Progenitor cell of endocrine pancreas (in vitro differentiated cells): ENCODE results near the gene PFN4. TPM values are rescaled to one million over a fixed set of nuclear protein-coding genes. Genes with fewer than 3 reads are reported as not detected.

Experiments used
- DNase-seq: peaks from one replicate; pipeline ENCODE4 v3.0.0; 2021; ENCODE audit warnings: low spot score; ENCODE audit not compliant: unreplicated experiment
- H3K27ac Mint-ChIP-seq: 2 replicates; pipeline ENCODE4 v1.8.0; 2021; ENCODE audit warnings: mild to moderate bottlenecking, moderate library complexity, mixed read lengths
- H3K27me3 Mint-ChIP-seq: 2 replicates; pipeline ENCODE4 v1.8.0; 2021; ENCODE audit warnings: mixed read lengths
- H3K36me3 Mint-ChIP-seq: 2 replicates; pipeline ENCODE4 v1.8.0; 2022; ENCODE audit warnings: mixed read lengths; ENCODE audit not compliant: insufficient read depth
- H3K4me1 Mint-ChIP-seq: 2 replicates; pipeline ENCODE4 v1.8.0; 2021; ENCODE audit warnings: low read depth, mixed read lengths
- H3K4me3 Mint-ChIP-seq: 2 replicates; pipeline ENCODE4 v1.8.0; 2021; ENCODE audit warnings: low read depth, mild to moderate bottlenecking, moderate library complexity, mixed read lengths
- H3K9me3 Mint-ChIP-seq: 2 replicates; pipeline ENCODE4 v1.8.0; 2021; ENCODE audit warnings: low read depth, mixed read lengths
- long read RNA-seq: library from polyadenylated mRNA; unstranded; transcript quantifications from one replicate; pipeline ENCODE4 v2.0.0, GENCODE V29; 2020
- total RNA-seq: library from RNA; stranded (reverse); gene quantifications from 2 replicates; pipeline ENCODE4 v1.2.1, GENCODE V29; 2021
- TF ChIP-seq, protein P1 (sequence below): fragments of 200-600 bp; sonication (generic); IDR thresholded peaks from one replicate; pipeline ENCODE4 v1.5.0; 2021; ENCODE audit warnings: antibody characterized with exemption, mild to moderate bottlenecking; ENCODE audit not compliant: unreplicated experiment

Gene PFN4
- total RNA-seq, result 0.55 and 1.1 TPM in 2 replicates
- long read RNA-seq, result 0 reads

DNA sequence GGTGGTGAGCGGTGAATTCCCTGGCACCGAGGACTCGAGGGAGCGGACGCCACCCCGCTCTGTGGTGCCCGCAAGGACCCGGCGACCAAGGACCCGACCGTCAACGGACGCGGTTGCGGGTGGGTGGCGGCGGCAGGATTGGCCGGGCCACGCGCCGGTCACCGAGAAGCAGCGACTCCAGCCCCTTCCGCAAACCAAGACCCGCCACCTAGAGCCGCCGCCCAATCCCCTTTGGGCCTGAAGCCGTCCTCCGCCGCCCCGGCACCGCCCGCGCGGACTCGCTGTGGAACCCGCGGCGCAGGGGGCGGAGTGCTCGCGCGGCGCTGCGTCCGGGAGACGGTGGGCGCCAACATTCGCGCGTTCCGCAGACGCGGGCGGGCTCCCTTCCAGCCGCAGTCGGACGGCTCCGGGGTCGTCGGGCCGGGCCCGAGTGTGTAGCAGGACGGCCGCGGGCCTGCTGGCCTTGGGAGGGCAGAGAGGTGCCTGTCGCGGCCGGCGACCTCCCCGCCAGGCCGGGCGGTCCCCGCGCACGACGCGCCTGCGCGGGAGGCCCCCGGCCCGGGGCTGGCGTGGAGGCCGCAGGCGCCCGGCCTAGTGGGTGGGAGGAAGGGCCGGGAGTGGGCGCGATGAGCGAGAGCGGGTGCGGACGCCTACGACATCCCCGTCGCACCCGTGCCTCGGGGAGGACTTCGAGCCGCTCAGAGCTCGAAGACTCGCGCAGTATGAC lies at the start of gene PFN4, which contains the start of gene FAM228B:
TSS of gene PFN4 (minus strand) at position 140 of the 727 bp plus-strand sequence. CDS start 799 bp downstream, outside the sequence.
TSS of gene FAM228B (plus strand) at position 275 of the 727 bp plus-strand sequence. CDS start 893 bp downstream, outside the sequence.
- Mint-ChIP-seq H3K9me3 (no peaks in the 10 kb centered on the region), H3K4me3 (peak within 1 kb of the TSS; percentile 83), H3K36me3 (peaks cover 7% of the 10 kb centered on the region), H3K27me3 (no peaks in the 10 kb centered on the region), H3K4me1 (peaks cover 10% of the 10 kb centered on the region), H3K27ac (peak within 1 kb of the TSS; percentile 97)
- TF ChIP-seq, protein P1, sequence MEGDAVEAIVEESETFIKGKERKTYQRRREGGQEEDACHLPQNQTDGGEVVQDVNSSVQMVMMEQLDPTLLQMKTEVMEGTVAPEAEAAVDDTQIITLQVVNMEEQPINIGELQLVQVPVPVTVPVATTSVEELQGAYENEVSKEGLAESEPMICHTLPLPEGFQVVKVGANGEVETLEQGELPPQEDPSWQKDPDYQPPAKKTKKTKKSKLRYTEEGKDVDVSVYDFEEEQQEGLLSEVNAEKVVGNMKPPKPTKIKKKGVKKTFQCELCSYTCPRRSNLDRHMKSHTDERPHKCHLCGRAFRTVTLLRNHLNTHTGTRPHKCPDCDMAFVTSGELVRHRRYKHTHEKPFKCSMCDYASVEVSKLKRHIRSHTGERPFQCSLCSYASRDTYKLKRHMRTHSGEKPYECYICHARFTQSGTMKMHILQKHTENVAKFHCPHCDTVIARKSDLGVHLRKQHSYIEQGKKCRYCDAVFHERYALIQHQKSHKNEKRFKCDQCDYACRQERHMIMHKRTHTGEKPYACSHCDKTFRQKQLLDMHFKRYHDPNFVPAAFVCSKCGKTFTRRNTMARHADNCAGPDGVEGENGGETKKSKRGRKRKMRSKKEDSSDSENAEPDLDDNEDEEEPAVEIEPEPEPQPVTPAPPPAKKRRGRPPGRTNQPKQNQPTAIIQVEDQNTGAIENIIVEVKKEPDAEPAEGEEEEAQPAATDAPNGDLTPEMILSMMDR, result no peak
- DNase-seq, result peak; percentile 66

DNA sequence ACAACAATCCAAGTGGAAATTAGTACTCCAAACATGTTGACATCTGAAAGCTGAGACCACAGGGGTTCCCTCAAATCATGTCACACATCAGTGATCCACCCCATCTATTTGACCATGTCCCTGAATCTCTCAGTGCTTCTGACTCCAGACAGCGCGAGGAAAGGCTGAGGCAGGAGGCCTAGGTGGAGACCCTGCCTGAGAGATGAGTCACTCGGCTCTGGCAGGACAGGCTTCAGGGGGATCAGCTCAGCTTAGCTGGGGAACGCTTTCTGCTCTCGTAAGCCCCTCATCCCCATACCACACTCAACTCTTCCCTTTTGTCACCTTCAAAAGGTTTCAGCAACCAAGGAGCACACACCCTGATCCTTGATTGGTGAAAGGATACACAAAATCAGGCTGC lies 45.9 kb upstream of the PFN4 start:
- H3K4me3 Mint-ChIP-seq, result no peak overlapping the region
- H3K4me1 Mint-ChIP-seq, result peaks cover 1% of the 10 kb centered on the region
- TF ChIP-seq, protein P1, result no peak
- DNase-seq, result no peak
- H3K27ac Mint-ChIP-seq, result no peak overlapping the region
- H3K27me3 Mint-ChIP-seq, result peaks cover 34% of the 10 kb centered on the region
- H3K36me3 Mint-ChIP-seq, result peaks cover 2% of the 10 kb centered on the region
- peaks cover 3% of the 10 kb centered on the region for H3K9me3 Mint-ChIP-seq

- peaks cover 5% of the 10 kb centered on the region for H3K9me3 Mint-ChIP-seq
- peaks cover 1% of the 10 kb centered on the region for H3K4me1 Mint-ChIP-seq
- no peak overlapping the region for H3K4me3 Mint-ChIP-seq
- H3K36me3 Mint-ChIP-seq, result peaks cover 21% of the 10 kb centered on the region
- no peak overlapping the region for H3K27ac Mint-ChIP-seq
- DNase-seq, result no peak
- peaks cover 29% of the 10 kb centered on the region for H3K27me3 Mint-ChIP-seq
- TF ChIP-seq, protein P1, result peak; percentile 55
Observed at GRCh38 chr2:24164416-24164973, 41.4 kb upstream of the PFN4 start.

DNA sequence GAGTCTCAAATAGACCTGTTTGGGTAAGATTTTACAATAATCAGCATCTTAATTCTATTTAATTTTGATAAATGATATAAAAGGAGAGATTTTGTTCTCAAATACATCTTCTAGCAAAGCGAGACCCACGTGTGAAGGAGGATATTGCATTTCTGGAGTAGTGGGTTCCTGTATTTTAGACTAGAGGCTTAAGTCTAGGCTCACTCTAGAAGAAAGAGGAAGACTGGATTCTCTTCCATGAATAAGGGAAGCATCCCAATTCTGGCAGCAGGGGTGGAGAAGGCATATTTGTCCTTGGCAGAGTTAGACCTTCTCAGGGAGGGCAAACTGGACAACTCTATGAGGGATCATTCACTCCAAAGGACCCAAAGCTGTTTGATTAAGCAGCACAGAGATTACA lies 40.5 kb upstream of the PFN4 start:
- H3K4me3 Mint-ChIP-seq, result no peak overlapping the region
- no peak for DNase-seq
- no peak overlapping the region for H3K27ac Mint-ChIP-seq
- TF ChIP-seq, protein P1, result no peak
- H3K9me3 Mint-ChIP-seq, result peaks cover 9% of the 10 kb centered on the region
- peaks cover 27% of the 10 kb centered on the region for H3K27me3 Mint-ChIP-seq
- H3K4me1 Mint-ChIP-seq, result peaks cover 5% of the 10 kb centered on the region
- H3K36me3 Mint-ChIP-seq, result peaks cover 24% of the 10 kb centered on the region

DNA sequence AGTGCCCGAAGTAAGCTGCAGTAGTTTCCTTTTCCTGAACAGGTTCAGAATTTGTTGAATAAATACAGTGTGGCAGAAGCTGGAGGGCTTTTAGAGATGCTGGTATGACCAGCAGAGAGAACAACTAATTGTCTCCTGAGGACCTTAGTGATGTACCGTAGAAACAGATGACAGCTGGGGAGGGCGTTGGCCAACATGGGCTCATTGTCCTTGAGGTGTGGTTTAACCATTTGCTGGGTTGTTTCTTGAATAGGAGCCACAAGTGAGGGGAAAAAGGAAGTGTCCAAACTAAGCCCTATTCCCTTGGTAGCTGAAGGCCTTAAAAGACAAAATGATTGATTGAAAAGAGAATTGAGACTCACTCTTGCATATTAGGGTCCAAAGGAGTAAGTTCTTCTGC lies 40.1 kb upstream of the PFN4 start:
- H3K27me3 Mint-ChIP-seq, result peaks cover 23% of the 10 kb centered on the region
- peaks cover 27% of the 10 kb centered on the region for H3K36me3 Mint-ChIP-seq
- TF ChIP-seq, protein P1, result no peak
- H3K4me3 Mint-ChIP-seq, result no peak overlapping the region
- no peak overlapping the region for H3K27ac Mint-ChIP-seq
- DNase-seq, result no peak
- H3K9me3 Mint-ChIP-seq, result peaks cover 9% of the 10 kb centered on the region
- peaks cover 9% of the 10 kb centered on the region for H3K4me1 Mint-ChIP-seq
